Neural cell (in vitro differentiated cells): ENCODE data around the gene CDKN2AIP. TPM values are rescaled to one million over a fixed set of nuclear protein-coding genes. Genes with fewer than 3 reads are reported as not detected.

Experiments used
- H2AFZ ChIP-seq: fragments of 200-600, 300-800 bp; sonication (generic), shearing (Covaris generic); 2 replicates; pipeline ENCODE4 v1.6.0; 2014; ENCODE audit warnings: low read depth, mild to moderate bottlenecking, antibody characterized with exemption, low read length, moderate library complexity
- H3F3A ChIP-seq: fragments of 200-600 bp; shearing (Covaris generic); 2 replicates; pipeline ENCODE4 v1.6.1; 2016; ENCODE audit warnings: mild to moderate bottlenecking, moderate library complexity, mixed read lengths, antibody characterized with exemption, low read length; ENCODE audit not compliant: insufficient read depth, poor library complexity, severe bottlenecking
- H3K27ac ChIP-seq: fragments of 200-600, 300-800 bp; sonication (generic), shearing (Covaris generic); 2 replicates; pipeline ENCODE4 v1.5.1; 2014; ENCODE audit warnings: mild to moderate bottlenecking, low read length, moderate library complexity
- H3K27me3 ChIP-seq: fragments of 300-800, 200-600 bp; sonication (generic), shearing (Covaris generic); 2 replicates; pipeline ENCODE4 v1.6.0; 2014; ENCODE audit warnings: mild to moderate bottlenecking, low read depth, low read length, moderate library complexity; ENCODE audit not compliant: insufficient read depth
- H3K36me3 ChIP-seq: fragments of 300-800, 200-600 bp; sonication (generic), shearing (Covaris generic); 2 replicates; pipeline ENCODE4 v1.5.1; 2014; ENCODE audit warnings: mild to moderate bottlenecking, antibody characterized with exemption, low read length, moderate library complexity; ENCODE audit not compliant: insufficient read depth
- H3K4me2 ChIP-seq: fragments of 300-800, 200-600 bp; sonication (generic), shearing (Covaris generic); 2 replicates; pipeline ENCODE4 v1.6.0; 2014; ENCODE audit warnings: mild to moderate bottlenecking, low read length
- H3K4me3 ChIP-seq: fragments of 300-800, 200-600 bp; sonication (generic), shearing (Covaris generic); 2 replicates; pipeline ENCODE4 v1.5.1; 2014; ENCODE audit warnings: mild to moderate bottlenecking, low read length, moderate library complexity
- H3K79me2 ChIP-seq: fragments of 200-600 bp; shearing (Covaris generic); replicated peaks from 2 replicates; pipeline ENCODE4 v1.6.0; 2014; ENCODE audit warnings: mild to moderate bottlenecking, low read length, moderate library complexity; ENCODE audit not compliant: insufficient read depth
- H3K9ac ChIP-seq: fragments of 300-800, 200-600 bp; sonication (generic), shearing (Covaris generic); 2 replicates; pipeline ENCODE4 v1.6.1; 2016; ENCODE audit warnings: mild to moderate bottlenecking, low read length, mixed read lengths
- H3K9me2 ChIP-seq: fragments of 200-600 bp; shearing (Covaris generic); 2 replicates; pipeline ENCODE4 v1.6.1; 2016; ENCODE audit warnings: mild to moderate bottlenecking, low read length, mixed read lengths; ENCODE audit not compliant: insufficient read depth
- H3K9me3 ChIP-seq: fragments of 200-600, 300-800 bp; sonication (generic), shearing (Covaris generic); 2 replicates; pipeline ENCODE4 v1.6.1; 2016; ENCODE audit warnings: mild to moderate bottlenecking, mixed run types, low read length, moderate library complexity, mixed read lengths
- H4K20me1 ChIP-seq: fragments of 200-600 bp; shearing (Covaris generic); 2 replicates; pipeline ENCODE4 v1.6.1; 2016; ENCODE audit warnings: mild to moderate bottlenecking, mixed run types; ENCODE audit not compliant: insufficient read depth
- CTCF ChIP-seq: fragments of 450-650 bp; IDR thresholded peaks from 2 replicates; pipeline ENCODE4 v1.5.1; 2014; ENCODE audit warnings: antibody characterized with exemption, mild to moderate bottlenecking, moderate library complexity; ENCODE audit not compliant: poor library complexity, severe bottlenecking
- EP300 ChIP-seq: fragments of 450-650 bp; conservative IDR thresholded peaks from 2 replicates; pipeline ENCODE4 v1.6.1; 2014; ENCODE audit warnings: antibody characterized with exemption, mild to moderate bottlenecking, moderate library complexity; ENCODE audit not compliant: poor library complexity, severe bottlenecking
- EZH2 ChIP-seq: fragments of 200-600, 300-800 bp; shearing (Covaris generic), sonication (generic); IDR thresholded peaks from 2 replicates; pipeline ENCODE4 v1.6.1; 2014; ENCODE audit warnings: antibody characterized with exemption, low read length, borderline replicate concordance, mild to moderate bottlenecking; ENCODE audit not compliant: insufficient read depth, poor library complexity, severe bottlenecking
- MXI1 ChIP-seq: fragments of 450-650 bp; conservative IDR thresholded peaks from 2 replicates; pipeline ENCODE4 v1.6.1; 2014; ENCODE audit warnings: antibody characterized with exemption, mild to moderate bottlenecking; ENCODE audit not compliant: poor library complexity, severe bottlenecking
- POLR2AphosphoS5 ChIP-seq: IDR thresholded peaks from 2 replicates; pipeline ENCODE4 v1.6.1; 2012
- RAD21 ChIP-seq: fragments of 450-650 bp; conservative IDR thresholded peaks from 2 replicates; pipeline ENCODE4 v1.6.1; 2014; ENCODE audit warnings: antibody characterized with exemption, mild to moderate bottlenecking, moderate library complexity
- SMC3 ChIP-seq: fragments of 450-650 bp; conservative IDR thresholded peaks from 2 replicates; pipeline ENCODE4 v1.6.1; 2014; ENCODE audit warnings: antibody characterized with exemption, mild to moderate bottlenecking, moderate library complexity; ENCODE audit not compliant: poor library complexity
- TAF1 ChIP-seq: IDR thresholded peaks from 2 replicates; pipeline ENCODE4 v1.6.1; 2012; ENCODE audit warnings: low read depth
- polyA plus RNA-seq: library from polyadenylated mRNA; depleted of rRNA; stranded (reverse); fragments of >200 nt; gene quantifications from 2 replicates; pipeline ENCODE4 v1.2.3, GENCODE V29; 2014
- TF ChIP-seq, protein P1 (sequence below): IDR thresholded peaks from 2 replicates; pipeline ENCODE4 v1.6.1; 2012; ENCODE audit warnings: borderline replicate concordance

Gene CDKN2AIP
- polyA plus RNA-seq, 1 donor from 2014 or later: 58.9 TPM

GRCh38 chr4:183438458-183439113 lies 5.8 kb upstream of the CDKN2AIP start:
- Histone ChIP-seq H3F3A (no peaks in the 10 kb centered on the region), H4K20me1 (no peaks in the 10 kb centered on the region), H3K4me2 (no peak overlapping the region), H3K79me2 (no peaks in the 10 kb centered on the region), H3K9ac (no peak overlapping the region), H3K27me3 (no peaks in the 10 kb centered on the region), H2AFZ (no peak overlapping the region), H3K9me3 (no peaks in the 10 kb centered on the region), H3K36me3 (no peaks in the 10 kb centered on the region), H3K27ac (no peak overlapping the region), H3K4me3 (no peak overlapping the region), H3K9me2 (no peaks in the 10 kb centered on the region)
- TF ChIP-seq CTCF (no peak), RAD21 (no peak), POLR2AphosphoS5 (no peak), SMC3 (no peak), MXI1 (no peak), TAF1 (no peak), EZH2 (no peak), EP300 (no peak)
- TF ChIP-seq, protein P1, sequence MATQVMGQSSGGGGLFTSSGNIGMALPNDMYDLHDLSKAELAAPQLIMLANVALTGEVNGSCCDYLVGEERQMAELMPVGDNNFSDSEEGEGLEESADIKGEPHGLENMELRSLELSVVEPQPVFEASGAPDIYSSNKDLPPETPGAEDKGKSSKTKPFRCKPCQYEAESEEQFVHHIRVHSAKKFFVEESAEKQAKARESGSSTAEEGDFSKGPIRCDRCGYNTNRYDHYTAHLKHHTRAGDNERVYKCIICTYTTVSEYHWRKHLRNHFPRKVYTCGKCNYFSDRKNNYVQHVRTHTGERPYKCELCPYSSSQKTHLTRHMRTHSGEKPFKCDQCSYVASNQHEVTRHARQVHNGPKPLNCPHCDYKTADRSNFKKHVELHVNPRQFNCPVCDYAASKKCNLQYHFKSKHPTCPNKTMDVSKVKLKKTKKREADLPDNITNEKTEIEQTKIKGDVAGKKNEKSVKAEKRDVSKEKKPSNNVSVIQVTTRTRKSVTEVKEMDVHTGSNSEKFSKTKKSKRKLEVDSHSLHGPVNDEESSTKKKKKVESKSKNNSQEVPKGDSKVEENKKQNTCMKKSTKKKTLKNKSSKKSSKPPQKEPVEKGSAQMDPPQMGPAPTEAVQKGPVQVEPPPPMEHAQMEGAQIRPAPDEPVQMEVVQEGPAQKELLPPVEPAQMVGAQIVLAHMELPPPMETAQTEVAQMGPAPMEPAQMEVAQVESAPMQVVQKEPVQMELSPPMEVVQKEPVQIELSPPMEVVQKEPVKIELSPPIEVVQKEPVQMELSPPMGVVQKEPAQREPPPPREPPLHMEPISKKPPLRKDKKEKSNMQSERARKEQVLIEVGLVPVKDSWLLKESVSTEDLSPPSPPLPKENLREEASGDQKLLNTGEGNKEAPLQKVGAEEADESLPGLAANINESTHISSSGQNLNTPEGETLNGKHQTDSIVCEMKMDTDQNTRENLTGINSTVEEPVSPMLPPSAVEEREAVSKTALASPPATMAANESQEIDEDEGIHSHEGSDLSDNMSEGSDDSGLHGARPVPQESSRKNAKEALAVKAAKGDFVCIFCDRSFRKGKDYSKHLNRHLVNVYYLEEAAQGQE: no peak

DNA sequence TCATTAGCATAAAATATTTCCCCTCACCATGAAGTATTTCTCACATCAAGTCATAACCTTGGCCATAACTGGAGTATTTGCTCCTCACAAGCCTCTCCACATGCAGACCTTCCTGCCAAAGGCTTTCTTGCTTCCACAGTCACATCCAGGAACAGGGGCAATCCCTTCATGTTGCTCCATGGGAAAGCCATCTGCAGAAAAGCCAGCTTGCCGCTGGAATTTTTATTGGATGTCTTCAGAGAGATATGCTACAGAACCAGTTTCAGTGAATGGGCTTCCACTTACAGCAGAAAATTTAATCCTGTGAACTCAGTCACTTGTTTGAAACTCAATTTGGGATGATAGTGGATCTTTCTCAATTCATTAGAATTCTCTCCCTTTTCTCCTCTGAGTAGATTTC lies 3.2 kb upstream of the CDKN2AIP start:
- TF ChIP-seq, protein P1: no peak
- TF ChIP-seq TAF1 (no peak), MXI1 (no peak), RAD21 (no peak), POLR2AphosphoS5 (no peak), EP300 (no peak), CTCF (no peak), EZH2 (no peak), SMC3 (no peak)

More for the DNA sequence above, 3.2 kb upstream of the CDKN2AIP start:
- H3K9me3 ChIP-seq: no peaks in the 10 kb centered on the region
- H3K36me3 ChIP-seq: no peaks in the 10 kb centered on the region
- H3K27me3 ChIP-seq: no peaks in the 10 kb centered on the region
- H3K9me2 ChIP-seq: no peaks in the 10 kb centered on the region
- no peak overlapping the region for H3K4me2 ChIP-seq
- H3K4me3 ChIP-seq: no peak overlapping the region
- H4K20me1 ChIP-seq: no peaks in the 10 kb centered on the region
- peaks cover 13% of the 10 kb centered on the region for H3K79me2 ChIP-seq
- no peak overlapping the region for H3K9ac ChIP-seq
- H3K27ac ChIP-seq: no peak overlapping the region
- no peaks in the 10 kb centered on the region for H3F3A ChIP-seq
- no peak overlapping the region for H2AFZ ChIP-seq
